Measurements from ENCODE around the gene AUP1. TPM values are rescaled to one million over a fixed set of nuclear protein-coding genes. Genes with fewer than 3 reads are reported as not detected.

AUP1 gene
- total RNA-seq, 6 experiments from 2014 or later, result 64.6 to 109 (median 80.4) TPM

- TF ChIP-seq POLR2A (IDR thresholded peaks at IDR 0.05) (no peak), CTCF (IDR thresholded peaks at IDR 0.05) (no peak)
- no peaks in the 10 kb centered on the region for H3K9me3 ChIP-seq
- intact Hi-C loops (cut with DNase I), result no loop called here
- H3K27me3 ChIP-seq, result no peaks in the 10 kb centered on the region
- no peak for DNase-seq
- H3K4me1 ChIP-seq, result peaks cover 0 to 61% (median 18%) of the 10 kb centered on the region in 4 donors
- H3K27ac ChIP-seq, result peak overlapping the region in 1 of 3 donors; percentile 66
- H3K4me3 ChIP-seq, result peak overlapping the region in 2 of 3 donors; percentile 44 to 55
- 51% methylated on average over 10 of the region's 15 CpGs for WGBS (ENCODE audit: insufficient coverage, low coverage, low lambda C conversion rate, missing lambda C conversion rate)
- ATAC-seq, result no peak
- H3K36me3 ChIP-seq, result no peaks in the 10 kb centered on the region
These were observed 29.4 kb downstream of the AUP1 start for GRCh38 chr2:74499940-74500577.

GRCh38 chr2:74499267-74499939 is 30.1 kb downstream of the AUP1 start, which contains the start of gene LBX2:
TSS of gene LBX2 (minus strand) at chr2:74499603. CDS start at chr2:74499537, 66 bp downstream.
- DNase-seq, result peak in 1 of 3 donors; percentile 63
- Histone ChIP-seq H3K4me3 (peak within 1 kb of the TSS; percentile 37 to 55 (median 44)), H3K36me3 (no peaks in the 10 kb centered on the region), H3K9me3 (no peaks in the 10 kb centered on the region), H3K27me3 (no peaks in the 10 kb centered on the region), H3K4me1 (peaks cover 0 to 55% (median 15%) of the 10 kb centered on the region in 4 donors), H3K27ac (peak within 1 kb of the TSS in 2 of 3 donors; percentile 11 to 66)
- ATAC-seq, result peak; percentile 0 to 28 (median 10)
- 27% methylated on average over 32 of the region's 65 CpGs for WGBS (ENCODE audit: insufficient coverage, low coverage, low lambda C conversion rate, missing lambda C conversion rate)
- intact Hi-C loops (cut with DNase I), result no loop called here
- TF ChIP-seq CTCF (IDR thresholded peaks at IDR 0.05) (no peak), POLR2A (IDR thresholded peaks at IDR 0.05) (no peak)

GRCh38 chr2:74498500-74499266 is 30.8 kb downstream of the AUP1 start:
- WGBS (ENCODE audit: insufficient coverage, low coverage, low lambda C conversion rate, missing lambda C conversion rate), result 11% methylated on average over 25 of the region's 41 CpGs
- H3K4me1 ChIP-seq, result peaks cover 0 to 55% (median 14%) of the 10 kb centered on the region in 4 donors
- ATAC-seq, result peak; percentile 0 to 43 (median 12)

More at GRCh38 chr2:74498500-74499266, 30.8 kb downstream of the AUP1 start:
- Histone ChIP-seq H3K27ac (peak overlapping the region in 2 of 3 donors; percentile 11 to 66), H3K36me3 (peaks cover 0 to 3% (median under 1%) of the 10 kb centered on the region in 4 donors), H3K4me3 (peak overlapping the region; percentile 37 to 55 (median 44)), H3K9me3 (no peaks in the 10 kb centered on the region), H3K27me3 (no peaks in the 10 kb centered on the region)
- DNase-seq, result peak in 1 of 3 donors; percentile 66
- TF ChIP-seq POLR2A (IDR thresholded peaks at IDR 0.05) (no peak), CTCF (IDR thresholded peaks at IDR 0.05) (no peak)
- intact Hi-C loops (cut with DNase I), result no loop called here
